HL-60 (cell line): ENCODE results near the gene THUMPD2.

Experiments
- CTCF ChIP-seq: IDR thresholded peaks from one replicate; pipeline ENCODE4 v1.5.1; 2011; ENCODE audit warnings: low read length, control low read depth, inconsistent platforms; ENCODE audit not compliant: insufficient read depth
- GABPA ChIP-seq: IDR thresholded peaks from 2 replicates; pipeline ENCODE4 v1.6.1; 2012; ENCODE audit warnings: low read depth
- POLR2AphosphoS5 ChIP-seq: IDR thresholded peaks from 2 replicates; pipeline ENCODE4 v1.6.1; 2012; ENCODE audit warnings: low read depth
- SPI1 ChIP-seq: IDR thresholded peaks from 2 replicates; pipeline ENCODE4 v1.6.1; 2012; ENCODE audit warnings: low read depth, mild to moderate bottlenecking, borderline replicate concordance
- TF ChIP-seq, protein P1 (sequence below): IDR thresholded peaks from 2 replicates; pipeline ENCODE4 v1.6.1; 2012; ENCODE audit warnings: low read depth; ENCODE audit not compliant: insufficient replicate concordance

DNA sequence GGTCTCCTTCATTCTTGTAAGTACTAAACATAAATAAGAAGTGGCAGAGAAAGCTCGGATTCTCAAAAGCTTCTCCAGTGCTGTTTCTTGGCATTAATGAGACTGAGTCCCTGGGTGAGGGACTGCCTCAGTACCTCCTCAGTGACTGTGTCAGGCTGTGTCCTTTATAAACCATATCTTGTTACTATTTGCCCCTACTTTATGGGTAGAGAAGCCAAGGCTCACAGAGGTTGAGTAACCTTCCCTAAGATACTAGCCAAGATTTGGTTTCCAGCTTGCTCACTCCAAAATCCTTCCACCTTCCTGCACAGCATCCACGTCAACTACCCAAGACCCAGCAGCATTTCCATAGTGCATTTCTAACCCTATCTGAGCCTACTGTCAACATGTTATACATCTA lies 55.6 kb downstream of the THUMPD2 start:
- no peak for TF ChIP-seq POLR2AphosphoS5
- TF ChIP-seq CTCF = no peak
- TF ChIP-seq, protein P1, sequence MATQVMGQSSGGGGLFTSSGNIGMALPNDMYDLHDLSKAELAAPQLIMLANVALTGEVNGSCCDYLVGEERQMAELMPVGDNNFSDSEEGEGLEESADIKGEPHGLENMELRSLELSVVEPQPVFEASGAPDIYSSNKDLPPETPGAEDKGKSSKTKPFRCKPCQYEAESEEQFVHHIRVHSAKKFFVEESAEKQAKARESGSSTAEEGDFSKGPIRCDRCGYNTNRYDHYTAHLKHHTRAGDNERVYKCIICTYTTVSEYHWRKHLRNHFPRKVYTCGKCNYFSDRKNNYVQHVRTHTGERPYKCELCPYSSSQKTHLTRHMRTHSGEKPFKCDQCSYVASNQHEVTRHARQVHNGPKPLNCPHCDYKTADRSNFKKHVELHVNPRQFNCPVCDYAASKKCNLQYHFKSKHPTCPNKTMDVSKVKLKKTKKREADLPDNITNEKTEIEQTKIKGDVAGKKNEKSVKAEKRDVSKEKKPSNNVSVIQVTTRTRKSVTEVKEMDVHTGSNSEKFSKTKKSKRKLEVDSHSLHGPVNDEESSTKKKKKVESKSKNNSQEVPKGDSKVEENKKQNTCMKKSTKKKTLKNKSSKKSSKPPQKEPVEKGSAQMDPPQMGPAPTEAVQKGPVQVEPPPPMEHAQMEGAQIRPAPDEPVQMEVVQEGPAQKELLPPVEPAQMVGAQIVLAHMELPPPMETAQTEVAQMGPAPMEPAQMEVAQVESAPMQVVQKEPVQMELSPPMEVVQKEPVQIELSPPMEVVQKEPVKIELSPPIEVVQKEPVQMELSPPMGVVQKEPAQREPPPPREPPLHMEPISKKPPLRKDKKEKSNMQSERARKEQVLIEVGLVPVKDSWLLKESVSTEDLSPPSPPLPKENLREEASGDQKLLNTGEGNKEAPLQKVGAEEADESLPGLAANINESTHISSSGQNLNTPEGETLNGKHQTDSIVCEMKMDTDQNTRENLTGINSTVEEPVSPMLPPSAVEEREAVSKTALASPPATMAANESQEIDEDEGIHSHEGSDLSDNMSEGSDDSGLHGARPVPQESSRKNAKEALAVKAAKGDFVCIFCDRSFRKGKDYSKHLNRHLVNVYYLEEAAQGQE = no peak
- no peak for TF ChIP-seq SPI1
- no peak for TF ChIP-seq GABPA
